Transverse colon (tissue), 4 donors: Measurements from ENCODE around the gene MZT2B.

ENCODE experiments used
- CTCF ChIP-seq, 5 experiments: fragments of 200-600 bp in 3 of 5; fragments of 450-650 bp in 2 of 5; sonication (generic) in 3 of 5; IDR thresholded peaks; 1 replicate in 2 of 5; 2 replicates in 3 of 5; pipeline ENCODE4 v1.5.1; 2016 to 2017; ENCODE audit warnings: antibody characterized with exemption in 5 of 5, inconsistent platforms in 3 of 5, mild to moderate bottlenecking in 2 of 5, moderate library complexity in 1 of 5
- EP300 ChIP-seq: sonication (generic); formaldehyde crosslinking; IDR thresholded peaks from one replicate; pipeline ENCODE4 v1.6.1; 2017; ENCODE audit warnings: antibody characterized with exemption, low read depth
- POLR2A ChIP-seq: fragments of 450-650 bp; IDR thresholded peaks from one replicate; pipeline ENCODE4 v1.6.1; 2016; ENCODE audit warnings: antibody characterized with exemption, mild to moderate bottlenecking, moderate library complexity
- POLR2AphosphoS5 ChIP-seq, 3 donors: sonication (generic); formaldehyde crosslinking; IDR thresholded peaks; one replicate each; pipeline ENCODE4 v1.6.1; 2016; ENCODE audit warnings: antibody characterized with exemption in 3 of 3

GRCh38 chr2:130185896-130186295, 3.8 kb downstream of the MZT2B start:
- TF ChIP-seq POLR2AphosphoS5 (IDR thresholded peaks at IDR 0.05) (no peak), CTCF (IDR thresholded peaks at IDR 0.05) (no peak), POLR2A (no peak), EP300 (no peak)
